ENCODE results near the gene CHI3L2. TPM values are rescaled to one million over a fixed set of nuclear protein-coding genes. Genes with fewer than 3 reads are reported as not detected.

The CHI3L2 gene
- total RNA-seq, 1 donor from 2014 or later, result 1.1 TPM

DNA sequence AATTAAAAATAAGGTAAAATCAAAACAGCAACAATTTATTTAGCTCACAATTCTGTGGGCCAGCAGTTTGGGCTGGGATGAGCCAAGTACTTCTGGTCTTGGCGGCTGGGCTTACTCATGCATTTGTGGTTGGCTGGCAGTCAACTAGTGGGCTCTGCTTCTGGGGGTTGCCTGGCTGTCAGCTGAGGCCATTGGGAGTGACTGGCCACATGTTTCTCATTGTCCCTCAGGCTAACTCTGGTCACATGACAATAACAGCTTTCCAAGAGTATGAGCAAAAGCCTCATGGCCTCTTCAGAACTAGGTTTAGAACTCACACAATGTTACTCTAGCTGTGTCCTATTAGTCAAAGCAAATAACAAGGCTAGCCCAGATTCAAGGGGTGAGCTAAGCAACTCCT is 47.6 kb downstream of the CHI3L2 start:
- TF ChIP-seq, protein P1, sequence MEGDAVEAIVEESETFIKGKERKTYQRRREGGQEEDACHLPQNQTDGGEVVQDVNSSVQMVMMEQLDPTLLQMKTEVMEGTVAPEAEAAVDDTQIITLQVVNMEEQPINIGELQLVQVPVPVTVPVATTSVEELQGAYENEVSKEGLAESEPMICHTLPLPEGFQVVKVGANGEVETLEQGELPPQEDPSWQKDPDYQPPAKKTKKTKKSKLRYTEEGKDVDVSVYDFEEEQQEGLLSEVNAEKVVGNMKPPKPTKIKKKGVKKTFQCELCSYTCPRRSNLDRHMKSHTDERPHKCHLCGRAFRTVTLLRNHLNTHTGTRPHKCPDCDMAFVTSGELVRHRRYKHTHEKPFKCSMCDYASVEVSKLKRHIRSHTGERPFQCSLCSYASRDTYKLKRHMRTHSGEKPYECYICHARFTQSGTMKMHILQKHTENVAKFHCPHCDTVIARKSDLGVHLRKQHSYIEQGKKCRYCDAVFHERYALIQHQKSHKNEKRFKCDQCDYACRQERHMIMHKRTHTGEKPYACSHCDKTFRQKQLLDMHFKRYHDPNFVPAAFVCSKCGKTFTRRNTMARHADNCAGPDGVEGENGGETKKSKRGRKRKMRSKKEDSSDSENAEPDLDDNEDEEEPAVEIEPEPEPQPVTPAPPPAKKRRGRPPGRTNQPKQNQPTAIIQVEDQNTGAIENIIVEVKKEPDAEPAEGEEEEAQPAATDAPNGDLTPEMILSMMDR (IDR thresholded peaks at IDR 0.05; ENCODE audit: borderline replicate concordance), result no peak
- DNase-seq, result peak; percentile 71
- peak overlapping the region; percentile 45 for H3K27ac ChIP-seq (replicated peaks)

DNA sequence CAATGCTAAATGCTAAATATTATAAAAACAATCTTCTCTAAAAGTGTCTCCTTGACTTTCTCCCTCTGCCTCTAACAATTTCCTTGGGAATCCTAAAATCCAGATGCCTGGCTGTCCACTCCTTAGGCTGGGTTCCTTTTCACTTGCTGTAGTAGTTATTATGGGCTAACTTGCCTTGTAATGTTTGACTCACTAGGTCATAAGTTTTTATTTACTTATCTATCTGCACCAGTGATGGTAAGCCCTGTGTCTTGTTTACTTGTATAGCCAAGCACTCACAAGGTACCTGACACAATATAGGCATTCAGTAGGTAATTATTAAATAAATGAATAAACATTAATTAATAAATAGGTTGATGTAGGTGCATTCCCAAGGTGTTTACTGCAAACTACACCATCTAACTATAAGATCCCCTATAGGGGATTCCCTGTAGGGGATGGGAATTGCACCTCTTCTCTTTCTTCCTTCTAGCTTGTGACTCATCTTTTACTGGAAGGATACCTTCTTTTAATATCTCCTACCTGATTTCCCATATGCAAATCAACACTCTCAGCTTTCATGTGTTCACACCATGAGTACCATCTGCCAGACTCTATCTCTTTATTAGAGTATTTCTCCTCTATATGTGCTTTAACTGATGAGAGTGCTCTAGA is 48.4 kb downstream of the CHI3L2 start:
- no peaks in the 10 kb centered on the region for H3K36me3 ChIP-seq
- peaks cover 8% of the 10 kb centered on the region for H3K9me3 ChIP-seq (replicated peaks)
- no peak for DNase-seq
- TF ChIP-seq, protein P1 (IDR thresholded peaks at IDR 0.05; ENCODE audit: borderline replicate concordance), result no peak
- peak overlapping the region; percentile 45 for H3K27ac ChIP-seq (replicated peaks)
- intact Hi-C loops (cut with micrococcal nuclease), result loop anchor here (5.0 kb wide), 1 partner anchor 49 kb away; the partner anchor contains the start of gene CHI3L2
- no peak overlapping the region for H3K4me3 ChIP-seq
- H3K27me3 ChIP-seq (ENCODE audit: low read depth), result peaks cover 23% of the 10 kb centered on the region
- peaks cover 5% of the 10 kb centered on the region for H3K4me1 ChIP-seq

More for the DNA sequence above, 47.6 kb downstream of the CHI3L2 start:
- Histone ChIP-seq H3K4me1 (peaks cover 8% of the 10 kb centered on the region), H3K36me3 (no peaks in the 10 kb centered on the region), H3K4me3 (no peak overlapping the region), H3K9me3 (replicated peaks) (peaks cover 8% of the 10 kb centered on the region), H3K27me3 (ENCODE audit: low read depth) (peaks cover 31% of the 10 kb centered on the region)
- intact Hi-C loops (cut with micrococcal nuclease), result loop anchor here (5.0 kb wide), 1 partner anchor 48 kb away; the partner anchor contains the start of gene CHI3L2

DNA sequence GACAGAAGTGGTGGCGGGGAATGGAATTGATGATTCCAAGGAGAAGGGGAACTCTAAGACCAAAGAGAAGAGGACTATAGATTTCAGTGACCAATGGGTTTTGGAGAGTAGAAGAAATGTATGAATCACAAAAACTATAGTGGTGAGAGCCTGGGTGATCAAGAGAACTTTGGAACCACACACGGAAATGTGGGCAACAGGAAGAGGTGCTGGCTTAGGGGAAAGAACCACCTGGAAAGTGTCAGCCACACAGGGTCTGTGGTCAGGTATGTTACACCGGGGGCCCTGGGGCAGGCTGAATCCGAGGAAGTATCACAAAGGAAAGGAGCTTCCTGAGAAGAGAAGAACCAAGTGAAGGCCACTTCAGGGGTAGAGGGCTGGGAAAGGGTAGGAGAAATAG is 51.6 kb downstream of the CHI3L2 start:
- intact Hi-C loops (cut with micrococcal nuclease), result loop anchor here (5.0 kb wide), 1 partner anchor 52 kb away; the partner anchor contains the start of gene CHI3L2
- H3K36me3 ChIP-seq, result no peaks in the 10 kb centered on the region
- DNase-seq, result no peak
- H3K4me1 ChIP-seq, result no peaks in the 10 kb centered on the region
- no peaks in the 10 kb centered on the region for H3K27me3 ChIP-seq (ENCODE audit: low read depth)
- H3K4me3 ChIP-seq, result no peak overlapping the region
- H3K27ac ChIP-seq (replicated peaks), result no peak overlapping the region
- peaks cover 8% of the 10 kb centered on the region for H3K9me3 ChIP-seq (replicated peaks)
- TF ChIP-seq, protein P1 (IDR thresholded peaks at IDR 0.05; ENCODE audit: borderline replicate concordance), result no peak

DNA sequence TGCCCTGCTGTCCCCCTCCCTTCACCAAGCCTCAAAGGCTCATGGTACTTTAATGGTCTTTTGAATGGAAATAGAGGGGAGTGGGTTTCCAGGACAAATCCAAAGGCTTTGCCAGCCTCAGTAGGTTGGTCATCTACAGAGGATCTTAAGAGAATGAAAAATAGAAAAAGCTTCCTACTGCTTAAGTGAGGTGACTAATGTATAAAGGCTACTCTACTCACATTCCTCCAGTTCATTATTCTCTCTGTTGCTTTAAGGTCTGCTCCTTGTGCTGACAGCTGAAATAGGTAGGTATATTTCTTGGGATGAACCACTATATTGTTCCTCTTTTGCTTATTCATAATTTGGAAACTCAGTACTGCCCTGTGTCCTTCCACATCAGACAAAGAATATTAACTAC is 52.8 kb downstream of the CHI3L2 start:
- Histone ChIP-seq H3K36me3 (no peaks in the 10 kb centered on the region), H3K27ac (replicated peaks) (no peak overlapping the region), H3K9me3 (replicated peaks) (peaks cover 8% of the 10 kb centered on the region), H3K4me3 (no peak overlapping the region), H3K27me3 (ENCODE audit: low read depth) (no peaks in the 10 kb centered on the region), H3K4me1 (no peaks in the 10 kb centered on the region)
- no peak for DNase-seq
- intact Hi-C loops (cut with micrococcal nuclease), result no loop called here
- TF ChIP-seq, protein P1 (IDR thresholded peaks at IDR 0.05; ENCODE audit: borderline replicate concordance), result no peak

DNA sequence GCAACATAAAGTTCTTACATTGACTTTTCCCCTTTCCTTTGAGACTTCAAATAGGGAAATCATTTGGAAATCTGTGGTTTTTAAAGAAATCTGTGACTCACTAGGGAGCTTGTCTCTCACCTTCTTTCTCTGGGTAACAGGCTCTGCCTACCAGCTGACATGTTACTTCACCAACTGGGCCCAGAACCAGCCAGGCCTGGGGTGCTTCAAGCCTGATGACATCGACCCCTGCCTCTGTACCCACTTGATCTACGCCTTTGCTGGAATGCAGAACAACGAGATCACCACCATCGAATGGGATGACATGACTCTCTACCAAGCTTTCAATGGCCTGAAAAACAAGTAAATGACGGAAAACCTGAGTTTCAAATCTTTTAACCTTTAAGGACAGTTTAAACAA is 53.9 kb downstream of the CHI3L2 start:
- H3K36me3 ChIP-seq, result no peaks in the 10 kb centered on the region
- intact Hi-C loops (cut with micrococcal nuclease), result no loop called here

More for the DNA sequence above, 53.9 kb downstream of the CHI3L2 start:
- Histone ChIP-seq H3K4me3 (no peak overlapping the region), H3K27ac (replicated peaks) (no peak overlapping the region), H3K27me3 (ENCODE audit: low read depth) (no peaks in the 10 kb centered on the region), H3K9me3 (replicated peaks) (peaks cover 7% of the 10 kb centered on the region), H3K4me1 (no peaks in the 10 kb centered on the region)
- TF ChIP-seq, protein P1 (IDR thresholded peaks at IDR 0.05; ENCODE audit: borderline replicate concordance), result no peak
- DNase-seq, result no peak
